ENCODE data around the gene MYL4.

DNA sequence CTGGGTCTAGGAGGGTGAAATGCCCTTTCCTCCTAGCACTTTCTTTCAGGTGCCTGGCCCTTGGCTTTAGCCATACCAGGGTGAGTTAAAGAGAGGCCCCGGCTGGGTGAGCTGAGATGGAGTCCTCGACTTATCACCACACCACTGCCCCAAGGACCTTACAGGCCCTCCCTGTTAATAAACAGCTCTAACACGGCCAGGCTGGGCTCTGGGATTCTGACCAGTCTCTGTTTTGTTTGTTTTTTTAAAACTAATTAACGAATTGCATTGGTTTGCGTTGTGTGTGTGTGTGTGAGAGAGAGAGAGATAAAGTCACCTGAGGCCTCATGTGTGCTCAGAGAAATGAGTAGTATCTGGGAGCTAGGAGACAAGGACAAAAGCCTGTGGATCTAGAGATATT lies 14.3 kb downstream of the MYL4 start:
- TF ChIP-seq, protein P1, sequence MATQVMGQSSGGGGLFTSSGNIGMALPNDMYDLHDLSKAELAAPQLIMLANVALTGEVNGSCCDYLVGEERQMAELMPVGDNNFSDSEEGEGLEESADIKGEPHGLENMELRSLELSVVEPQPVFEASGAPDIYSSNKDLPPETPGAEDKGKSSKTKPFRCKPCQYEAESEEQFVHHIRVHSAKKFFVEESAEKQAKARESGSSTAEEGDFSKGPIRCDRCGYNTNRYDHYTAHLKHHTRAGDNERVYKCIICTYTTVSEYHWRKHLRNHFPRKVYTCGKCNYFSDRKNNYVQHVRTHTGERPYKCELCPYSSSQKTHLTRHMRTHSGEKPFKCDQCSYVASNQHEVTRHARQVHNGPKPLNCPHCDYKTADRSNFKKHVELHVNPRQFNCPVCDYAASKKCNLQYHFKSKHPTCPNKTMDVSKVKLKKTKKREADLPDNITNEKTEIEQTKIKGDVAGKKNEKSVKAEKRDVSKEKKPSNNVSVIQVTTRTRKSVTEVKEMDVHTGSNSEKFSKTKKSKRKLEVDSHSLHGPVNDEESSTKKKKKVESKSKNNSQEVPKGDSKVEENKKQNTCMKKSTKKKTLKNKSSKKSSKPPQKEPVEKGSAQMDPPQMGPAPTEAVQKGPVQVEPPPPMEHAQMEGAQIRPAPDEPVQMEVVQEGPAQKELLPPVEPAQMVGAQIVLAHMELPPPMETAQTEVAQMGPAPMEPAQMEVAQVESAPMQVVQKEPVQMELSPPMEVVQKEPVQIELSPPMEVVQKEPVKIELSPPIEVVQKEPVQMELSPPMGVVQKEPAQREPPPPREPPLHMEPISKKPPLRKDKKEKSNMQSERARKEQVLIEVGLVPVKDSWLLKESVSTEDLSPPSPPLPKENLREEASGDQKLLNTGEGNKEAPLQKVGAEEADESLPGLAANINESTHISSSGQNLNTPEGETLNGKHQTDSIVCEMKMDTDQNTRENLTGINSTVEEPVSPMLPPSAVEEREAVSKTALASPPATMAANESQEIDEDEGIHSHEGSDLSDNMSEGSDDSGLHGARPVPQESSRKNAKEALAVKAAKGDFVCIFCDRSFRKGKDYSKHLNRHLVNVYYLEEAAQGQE (IDR thresholded peaks at IDR 0.05; ENCODE audit: insufficient read depth in 1 of 2, low read depth in 2 of 2, low read length in 1 of 2) = no peak
- TF ChIP-seq, protein P2, sequence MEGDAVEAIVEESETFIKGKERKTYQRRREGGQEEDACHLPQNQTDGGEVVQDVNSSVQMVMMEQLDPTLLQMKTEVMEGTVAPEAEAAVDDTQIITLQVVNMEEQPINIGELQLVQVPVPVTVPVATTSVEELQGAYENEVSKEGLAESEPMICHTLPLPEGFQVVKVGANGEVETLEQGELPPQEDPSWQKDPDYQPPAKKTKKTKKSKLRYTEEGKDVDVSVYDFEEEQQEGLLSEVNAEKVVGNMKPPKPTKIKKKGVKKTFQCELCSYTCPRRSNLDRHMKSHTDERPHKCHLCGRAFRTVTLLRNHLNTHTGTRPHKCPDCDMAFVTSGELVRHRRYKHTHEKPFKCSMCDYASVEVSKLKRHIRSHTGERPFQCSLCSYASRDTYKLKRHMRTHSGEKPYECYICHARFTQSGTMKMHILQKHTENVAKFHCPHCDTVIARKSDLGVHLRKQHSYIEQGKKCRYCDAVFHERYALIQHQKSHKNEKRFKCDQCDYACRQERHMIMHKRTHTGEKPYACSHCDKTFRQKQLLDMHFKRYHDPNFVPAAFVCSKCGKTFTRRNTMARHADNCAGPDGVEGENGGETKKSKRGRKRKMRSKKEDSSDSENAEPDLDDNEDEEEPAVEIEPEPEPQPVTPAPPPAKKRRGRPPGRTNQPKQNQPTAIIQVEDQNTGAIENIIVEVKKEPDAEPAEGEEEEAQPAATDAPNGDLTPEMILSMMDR (IDR thresholded peaks at IDR 0.05) = no peak
- TF ChIP-seq TCF7L2 (IDR thresholded peaks at IDR 0.05; ENCODE audit: low read depth, low read length) = no peak
